Measurements from ENCODE around the gene IMMP2L. TPM values are rescaled to one million over a fixed set of nuclear protein-coding genes. Genes with fewer than 3 reads are reported as not detected.

IMMP2L gene
- total and polyA plus RNA-seq, 2 of the 8 experiments (the other 6 are each of a cell fraction or from before 2014, with no cell fraction given): 2.3 to 10.1 TPM

DNA sequence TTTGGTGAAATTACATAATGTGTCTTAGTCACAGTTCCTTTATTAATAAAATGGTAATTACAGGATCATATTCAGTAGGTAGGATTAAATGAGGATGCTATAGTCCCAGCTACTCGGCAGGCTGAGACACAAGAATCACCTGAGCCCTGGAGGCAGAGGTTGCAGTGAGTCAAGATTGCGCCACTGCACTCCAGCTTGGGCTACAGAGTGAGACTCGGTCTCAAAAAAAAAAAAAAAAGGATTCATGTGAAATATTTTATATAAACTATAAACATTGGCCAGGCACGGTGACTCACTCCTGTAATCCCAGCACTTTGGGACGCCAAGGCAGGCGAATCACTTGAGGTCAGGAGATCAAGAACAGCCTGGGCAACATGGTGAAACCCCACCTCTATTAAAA, 197.9 kb downstream of the IMMP2L start:
- no peaks in the 10 kb centered on the region for H3K9me3 ChIP-seq (ENCODE audit: insufficient read depth in 2 of 2, low read depth in 1 of 2, low read length in 1 of 2)
- POLR2A ChIA-PET (ENCODE audit: partially characterized antibody): no interaction called here
- no peak overlapping the region for H4K5ac ChIP-seq (ENCODE audit: insufficient read length, low read depth, low read length)
- H4K8ac ChIP-seq (ENCODE audit: extremely low read depth, insufficient read depth, low read length): no peak overlapping the region
- no peak overlapping the region for H3K56ac ChIP-seq (replicated peaks; ENCODE audit: insufficient read length, low read depth, low read length)
- H2AK5ac ChIP-seq (ENCODE audit: low read depth, low read length): no peak overlapping the region
- DNase-seq (ENCODE audit: low read depth in 1 of 2, low spot score in 2 of 2) (no peak), FAIRE-seq (no peak)
- H2BK120ac ChIP-seq (replicated peaks; ENCODE audit: low read depth, low read length): no peak overlapping the region
- no peak overlapping the region for H3K4me2 ChIP-seq (ENCODE audit: insufficient read depth in 1 of 2, low read depth in 2 of 2, low read length in 2 of 2)
- H2BK5ac ChIP-seq (ENCODE audit: low read depth, low read length): no peak overlapping the region
- H3K23me2 ChIP-seq (ENCODE audit: low read depth, low read length): no peaks in the 10 kb centered on the region
- H3K4me3 ChIP-seq (ENCODE audit: extremely low read depth in 1 of 4, insufficient read depth in 2 of 4, low read depth in 3 of 4, low read length in 4 of 4): no peak overlapping the region
- H3K4ac ChIP-seq (replicated peaks; ENCODE audit: insufficient read length, low read depth, low read length): no peak overlapping the region
- H3K23ac ChIP-seq (ENCODE audit: insufficient read length): no peak overlapping the region
- no peak overlapping the region for H2BK15ac ChIP-seq (ENCODE audit: low read length)
- no peak overlapping the region for H2BK20ac ChIP-seq (ENCODE audit: low read length)
- no peak overlapping the region for H3K9ac ChIP-seq (replicated peaks in 1 of 4; ENCODE audit: extremely low read depth in 1 of 4, low read depth in 3 of 4, low read length in 3 of 4)
- no peaks in the 10 kb centered on the region for H4K20me1 ChIP-seq (replicated peaks in 1 of 2; ENCODE audit: control insufficient read depth in 1 of 2, insufficient read depth in 2 of 2, low read length in 2 of 2)
- CTCF ChIA-PET (ENCODE audit: partially characterized antibody): interaction anchor here (0.7 to 1.6 kb wide), 3 partner anchors 15 to 344 kb away, joined by 3 to 4 read pairs (median 4); no protein-coding TSS in a partner anchor
- no peaks in the 10 kb centered on the region for H3K36me3 ChIP-seq (ENCODE audit: control insufficient read depth in 2 of 4, insufficient read depth in 4 of 4, low read length in 3 of 4)
- H3K79me1 ChIP-seq (ENCODE audit: low read depth, low read length): no peaks in the 10 kb centered on the region
- no peak for TF ChIP-seq SP4 (IDR thresholded peaks at IDR 0.05; ENCODE audit: low read length)
- 0 out of 2 replicates have a peak, but pooled peaks have one; percentile 1 for TF ChIP-seq CEBPB (IDR thresholded peaks at IDR 0.05; ENCODE audit: low read depth, low read length)
- H4K91ac ChIP-seq (replicated peaks; ENCODE audit: insufficient read length, low read length): no peak overlapping the region
- H3K27me3 ChIP-seq (replicated peaks in 1 of 4; ENCODE audit: control insufficient read depth in 3 of 4, extremely low read depth in 1 of 4, insufficient read depth in 3 of 4, low read length in 3 of 4): no peaks in the 10 kb centered on the region
- H3K18ac ChIP-seq (ENCODE audit: extremely low read depth, low read length): no peak overlapping the region
- H3K4me1 ChIP-seq (replicated peaks in 1 of 4; ENCODE audit: control insufficient read depth in 3 of 4, insufficient read depth in 4 of 4, low read length in 3 of 4): peaks cover 0 to 5% (median 2%) of the 10 kb centered on the region in 4 experiments; a peak in 2 of 7 replicates
- H3K14ac ChIP-seq (ENCODE audit: insufficient read length): no peak overlapping the region
- no peaks in the 10 kb centered on the region for H3K79me2 ChIP-seq (ENCODE audit: control insufficient read depth in 1 of 2, insufficient read depth in 2 of 2, low read length in 2 of 2)
- H2BK12ac ChIP-seq (ENCODE audit: low read depth, low read length): no peak overlapping the region
- H3K27ac ChIP-seq (ENCODE audit: low read depth, low read length): no peak overlapping the region
- 81% methylated on average over 6 of the region's 6 CpGs; no CpG with 5 or more reads in 1 of the 2 experiments for WGBS, 2 experiments (ENCODE audit: extremely low coverage in 1 of 2, insufficient coverage in 1 of 2, insufficient read length in 1 of 2, insufficient replicate concordance in 2 of 2, low coverage in 1 of 2, low lambda C conversion rate in 2 of 2, missing lambda C conversion rate in 1 of 2)
- H2AFZ ChIP-seq (ENCODE audit: low read length): no peak overlapping the region

All from H1 (cell line).